Ureter (tissue), 1 donor: ENCODE data around the gene NPB. TPM values are rescaled to one million over a fixed set of nuclear protein-coding genes. Genes with fewer than 3 reads are reported as not detected.

Experiments used
- DNase-seq: peaks from one replicate; pipeline ENCODE4 v3.0.0-alpha.2; 2020; ENCODE audit warnings: low spot score
- total RNA-seq: library from RNA; stranded (reverse); gene quantifications from one replicate; pipeline ENCODE4 v1.2.4, GENCODE V29; 2023
- donor health status: DM: yes; HTN: yes; CAD: no.

The NPB gene
- total RNA-seq, 1 donor from 2014 or later: 0.29 TPM

DNA sequence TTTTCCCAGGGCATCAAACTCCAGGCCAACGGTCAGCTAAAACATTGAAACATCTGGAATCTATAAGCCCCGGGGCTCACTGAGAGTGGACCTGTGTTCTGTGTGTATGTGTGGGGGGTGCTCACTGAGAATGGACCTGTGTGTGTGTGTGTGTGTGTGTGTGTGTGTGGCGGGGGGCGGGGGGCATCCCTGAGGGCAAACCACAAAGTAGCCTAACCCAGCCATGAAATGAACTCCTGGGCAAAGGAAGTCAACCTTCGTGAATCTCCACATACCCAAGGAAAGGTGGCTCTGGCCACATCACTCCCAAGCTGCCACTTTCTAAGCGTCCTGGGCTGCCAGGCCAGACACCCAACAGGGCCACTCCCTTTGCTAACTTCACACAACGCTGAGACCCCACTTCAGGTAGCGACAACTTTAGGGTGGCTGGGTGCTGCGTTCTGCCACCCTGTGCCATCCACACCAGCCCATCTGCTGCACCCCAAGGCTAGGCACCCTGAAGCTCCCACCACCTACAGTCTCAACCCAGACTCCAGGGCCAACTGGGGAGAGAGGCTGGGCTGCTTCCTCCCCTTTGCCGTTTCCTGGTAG lies 23.9 kb downstream of the NPB start:
- DNase-seq: no peak

GRCh38 chr17:81926451-81927151 lies 24.6 kb downstream of the NPB start:
- peak; percentile 80 for DNase-seq

- DNase-seq: no peak
Observed at GRCh38 chr17:81927152-81927652, 25.2 kb downstream of the NPB start.

- DNase-seq: peak; percentile 91
Observed at GRCh38 chr17:81927653-81928543, 25.9 kb downstream of the NPB start, which contains the start of gene MAFG. Gene MAFG, minus strand, starts transcription at chr17:81927735. Its CDS starts 4,550 bp downstream, at chr17:81923185.

DNA sequence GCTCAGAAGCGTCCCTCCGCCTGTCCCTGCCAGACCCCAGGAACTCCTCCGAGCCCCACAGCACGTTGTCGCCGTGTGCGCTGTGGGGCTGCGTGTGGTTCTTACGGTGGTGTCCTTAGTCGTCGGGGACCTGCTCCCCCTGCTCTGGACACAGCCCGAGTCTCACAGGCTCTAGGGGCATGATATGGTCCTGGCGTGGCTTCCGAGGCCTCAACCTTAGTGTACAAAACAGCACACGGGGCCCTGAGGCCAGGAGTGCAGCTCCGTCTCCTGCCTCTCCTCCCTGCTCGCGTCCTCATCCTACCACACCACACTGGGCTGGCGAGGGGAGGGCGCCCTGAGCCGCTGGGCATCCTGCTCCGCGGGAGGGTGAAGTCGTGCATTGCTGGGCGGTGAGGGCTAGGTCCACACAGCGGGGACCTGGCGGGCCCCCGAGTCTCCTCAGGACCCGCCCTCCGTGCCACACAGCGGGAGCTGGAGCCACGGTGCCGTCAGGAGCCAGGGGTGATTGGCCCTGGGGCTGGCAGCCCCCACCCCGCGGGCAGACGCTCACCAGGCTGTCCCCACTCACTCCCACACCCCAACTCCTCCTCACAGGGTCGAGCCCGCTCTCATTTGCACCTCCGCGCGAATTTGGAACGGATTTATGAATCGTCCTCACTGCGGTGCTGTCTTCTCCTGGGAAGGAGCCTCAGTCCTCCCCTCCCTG lies 26.7 kb downstream of the NPB start:
- no peak for DNase-seq

GRCh38 chr17:81929253-81930141 lies 27.5 kb downstream of the NPB start:
- no peak for DNase-seq

DNA sequence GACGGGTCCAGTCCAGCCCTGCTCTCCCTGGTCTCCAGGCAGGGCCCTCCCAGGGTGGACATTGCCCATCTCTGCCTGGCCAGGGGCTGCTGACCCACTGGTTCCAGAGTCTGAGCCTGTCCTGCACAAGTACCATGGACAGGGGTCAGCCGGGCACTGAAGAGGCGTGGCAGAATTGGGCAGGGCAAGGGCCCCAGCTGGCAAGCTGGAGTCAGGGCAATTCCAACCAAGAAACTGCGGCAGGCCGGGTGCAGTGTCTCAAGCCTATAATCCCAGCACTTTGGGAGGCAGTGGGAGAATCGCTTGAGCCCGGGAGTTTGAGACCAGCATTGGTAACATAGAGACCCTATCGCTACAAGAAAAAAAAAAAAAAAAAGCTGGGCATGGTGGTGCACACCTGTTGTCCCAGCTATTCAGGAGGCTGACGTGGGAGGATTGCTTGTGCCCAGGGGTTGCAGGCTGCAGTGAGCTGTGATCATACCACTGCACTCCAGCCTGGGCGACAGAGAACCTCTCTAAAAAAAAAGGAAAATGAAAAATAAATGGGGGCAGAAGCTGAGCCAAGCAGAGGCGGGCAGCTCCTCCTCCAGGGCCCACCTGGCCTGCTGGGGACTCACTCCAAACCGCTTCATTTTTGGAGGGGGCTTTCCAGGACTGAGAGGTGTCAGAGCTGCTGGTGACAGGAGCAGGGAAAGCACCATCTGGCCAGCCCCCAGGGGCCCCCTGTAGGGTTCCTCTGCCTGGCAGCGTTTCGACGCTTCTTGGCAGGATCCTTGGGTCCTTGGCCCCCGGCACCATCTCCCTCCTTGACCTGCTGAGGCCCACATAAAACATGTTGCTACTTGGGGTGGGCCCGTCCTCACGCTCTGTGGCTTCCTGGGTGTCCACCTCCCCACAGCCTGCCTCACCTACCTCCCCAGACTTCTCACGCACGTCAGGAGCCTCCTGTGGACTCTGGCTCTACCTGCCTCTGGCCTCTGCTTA lies 28.4 kb downstream of the NPB start:
- no peak for DNase-seq

GRCh38 chr17:81931189-81931556 lies 29.1 kb downstream of the NPB start:
- no peak for DNase-seq

GRCh38 chr17:81931557-81932332 lies 29.7 kb downstream of the NPB start:
- DNase-seq: no peak

DNA sequence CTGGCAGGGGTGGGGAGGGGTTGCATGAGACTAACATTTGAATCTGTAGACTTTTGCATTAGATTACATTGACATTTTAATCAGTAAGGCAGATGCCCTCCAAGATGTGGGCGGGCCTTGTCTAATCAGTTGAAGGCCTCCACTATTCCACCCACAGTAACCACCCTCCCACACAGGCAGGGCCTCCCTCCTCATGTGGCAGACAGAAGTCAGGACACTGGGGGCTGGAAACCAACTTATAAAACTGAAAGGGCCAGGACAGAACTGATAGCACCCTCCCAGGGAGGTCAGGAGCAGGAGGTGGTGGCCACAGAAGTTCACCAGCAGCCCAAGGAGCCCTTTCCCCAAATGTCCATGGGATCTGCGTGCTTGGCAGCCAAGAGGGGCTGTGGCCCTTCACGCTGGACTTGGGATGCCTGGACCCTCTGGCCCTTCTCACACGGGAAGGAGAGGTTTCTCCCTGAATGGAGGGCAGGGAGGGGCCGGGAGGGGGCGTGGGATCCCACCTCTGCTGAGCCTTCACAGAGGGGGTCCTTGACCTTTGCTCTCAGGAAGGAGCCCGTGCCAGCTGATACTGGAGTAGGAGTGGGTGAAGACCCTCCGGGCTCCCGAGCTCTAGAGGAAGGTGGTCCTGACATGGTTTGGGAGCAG lies 30.4 kb downstream of the NPB start:
- no peak for DNase-seq

GRCh38 chr17:81933178-81933699 lies 31.2 kb downstream of the NPB start:
- DNase-seq: no peak

DNA sequence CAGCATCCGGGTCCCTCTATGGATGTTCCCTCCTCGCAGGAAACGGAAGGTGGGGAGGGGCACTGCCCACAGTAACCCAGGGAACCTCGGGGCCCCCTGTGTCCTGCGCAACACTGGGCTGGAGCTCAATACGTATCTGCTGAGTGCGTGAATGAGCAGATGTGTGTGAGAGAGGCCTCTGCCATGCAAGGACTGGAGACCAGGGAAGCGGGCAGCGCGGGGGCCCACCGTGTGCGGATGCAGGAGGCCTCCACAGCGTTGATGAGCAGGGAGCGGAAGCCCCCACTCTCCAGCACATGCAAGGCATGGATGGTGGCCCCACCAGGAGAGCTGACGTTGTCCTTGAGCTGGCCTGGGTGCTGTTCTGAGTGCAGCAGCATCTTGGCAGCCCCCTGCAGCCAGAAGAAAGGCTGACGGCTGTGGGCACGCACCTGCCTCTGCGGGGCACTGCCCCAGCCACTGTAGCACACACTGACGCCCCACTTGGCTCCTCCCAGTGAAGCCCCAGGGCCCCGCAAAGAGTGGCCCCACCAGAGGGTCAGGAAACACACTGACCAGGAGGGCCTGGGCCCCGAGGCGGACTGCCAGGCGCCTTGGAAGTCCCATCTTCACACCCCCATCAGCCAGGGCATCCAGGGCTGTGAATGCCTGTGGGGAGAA lies 32.2 kb downstream of the NPB start:
- DNase-seq: no peak

DNA sequence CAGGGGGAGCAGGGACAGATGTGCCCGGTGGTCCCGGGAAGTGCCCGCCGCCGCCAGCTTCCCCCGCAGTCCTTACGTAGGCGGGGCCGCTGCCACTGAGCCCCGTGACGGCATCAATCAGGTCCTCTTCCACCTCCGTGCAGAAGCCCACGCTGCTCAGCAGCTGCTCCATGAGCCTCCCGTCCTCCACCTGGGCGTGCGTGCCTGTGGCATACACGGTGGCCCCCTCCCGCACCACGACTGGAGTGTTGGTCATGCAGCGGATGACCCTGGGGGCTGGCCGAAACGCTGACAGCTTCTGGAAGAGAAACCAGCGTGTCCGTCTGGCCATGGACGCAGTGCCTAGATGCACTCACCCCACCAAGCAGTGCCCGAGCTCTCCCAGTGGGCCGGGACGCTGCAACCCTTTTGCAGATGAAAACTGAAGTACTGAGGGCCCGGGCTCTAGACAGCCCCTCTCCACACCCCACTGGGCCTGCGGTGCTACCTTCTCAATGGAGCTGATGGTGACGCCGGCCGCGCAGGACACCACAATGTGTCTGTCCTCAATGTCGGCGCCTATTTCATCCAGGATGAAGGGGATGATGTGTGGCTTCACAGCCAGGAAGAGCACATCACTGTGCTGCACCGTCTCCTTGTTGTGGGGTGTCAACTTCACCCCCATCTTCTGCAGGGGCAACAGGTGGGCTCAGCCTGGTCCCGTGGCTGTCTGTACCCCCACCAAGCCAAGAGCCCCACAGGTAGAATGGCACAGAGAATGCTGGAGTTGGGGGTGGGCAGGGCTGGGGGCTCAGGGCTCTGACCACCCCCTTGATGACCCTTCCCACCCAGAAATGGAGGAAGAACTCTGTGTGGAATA lies 33.0 kb downstream of the NPB start:
- no peak for DNase-seq

DNA sequence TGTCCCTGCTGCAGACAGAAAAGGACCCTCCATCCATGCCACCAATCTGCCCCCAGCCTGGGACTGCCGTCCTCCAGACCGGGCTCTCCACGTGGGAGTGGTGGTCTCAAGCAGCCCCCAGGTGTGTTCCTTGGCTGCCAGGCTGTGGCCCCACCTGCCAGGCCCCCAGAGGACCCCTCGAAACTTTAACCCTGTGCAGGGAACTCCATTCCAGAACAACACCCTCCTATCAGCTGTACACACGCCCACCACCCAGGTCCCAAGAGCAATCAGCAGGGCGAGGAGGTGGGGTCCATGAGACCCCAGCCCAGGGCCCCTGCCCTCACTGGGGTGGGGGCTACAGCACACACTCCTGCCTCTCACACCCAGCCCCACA lies 33.7 kb downstream of the NPB start:
- DNase-seq: no peak

DNA sequence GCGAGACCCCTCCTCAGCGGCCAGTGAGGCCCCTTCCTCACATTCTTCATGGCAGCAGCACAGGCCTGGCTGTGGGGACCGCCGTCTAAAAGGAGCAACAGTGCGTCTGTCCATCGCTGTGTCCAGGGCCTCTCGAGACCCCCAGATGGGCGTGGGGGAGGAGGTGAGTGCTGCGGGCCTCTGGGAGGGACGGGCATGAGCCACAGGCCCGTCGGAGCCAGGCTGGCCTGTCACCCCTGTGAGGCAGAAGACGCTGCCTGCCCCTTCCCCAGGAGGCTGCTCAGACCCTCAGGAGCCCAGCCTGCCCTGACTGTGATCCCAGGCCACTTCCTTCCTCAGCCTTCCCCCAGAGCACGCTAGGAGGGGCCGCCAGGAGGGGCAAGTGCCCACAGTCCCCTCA lies 37.2 kb downstream of the NPB start:
- no peak for DNase-seq

DNA sequence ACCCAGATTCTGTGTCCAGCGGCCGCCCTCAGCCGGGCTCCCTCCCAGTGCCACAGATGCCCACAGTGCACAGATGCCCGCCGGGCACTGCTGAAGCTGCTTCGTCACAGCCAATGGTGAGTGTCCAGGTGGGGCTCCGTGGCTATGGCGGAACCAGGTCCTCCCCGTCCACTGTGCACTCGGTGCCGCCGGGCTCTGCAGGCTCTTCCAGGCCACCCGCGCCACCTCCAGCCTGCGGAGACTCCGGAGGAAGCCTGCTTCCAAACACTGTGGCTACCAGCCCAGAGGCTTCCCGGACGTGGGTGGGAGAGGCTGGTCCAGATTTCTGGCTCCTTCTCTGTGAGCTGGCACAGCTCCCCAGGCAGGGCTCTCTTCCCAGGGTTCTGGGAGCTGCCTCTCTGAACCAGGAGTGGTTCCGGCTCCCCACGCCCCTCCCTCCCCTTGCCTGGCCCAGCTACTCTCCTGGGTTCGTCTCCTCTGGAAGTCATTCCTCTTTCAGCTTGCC lies 37.9 kb downstream of the NPB start:
- DNase-seq: no peak
